ENCODE data around the gene RENBP.

DNA sequence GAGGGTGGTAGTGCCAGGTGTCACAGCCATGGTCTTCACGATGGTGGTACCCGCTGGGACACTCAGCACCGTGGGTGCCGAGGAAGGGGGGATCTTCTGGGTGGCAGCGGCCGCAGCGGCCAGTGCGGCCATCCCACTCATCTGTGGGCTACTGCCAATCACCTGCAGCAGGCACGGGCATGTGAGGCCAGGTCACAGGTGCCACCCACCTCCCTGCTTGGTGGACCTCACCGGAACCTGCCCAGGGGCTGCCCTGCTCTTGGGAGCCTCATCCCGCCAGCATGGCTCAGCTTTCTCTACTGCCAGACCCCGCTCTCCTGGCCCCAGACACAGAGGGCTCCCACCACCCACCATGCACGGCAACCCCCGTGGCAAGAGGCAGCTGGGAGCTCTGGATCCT lies 14.2 kb upstream of the RENBP start:
- TF ChIP-seq, protein P1, sequence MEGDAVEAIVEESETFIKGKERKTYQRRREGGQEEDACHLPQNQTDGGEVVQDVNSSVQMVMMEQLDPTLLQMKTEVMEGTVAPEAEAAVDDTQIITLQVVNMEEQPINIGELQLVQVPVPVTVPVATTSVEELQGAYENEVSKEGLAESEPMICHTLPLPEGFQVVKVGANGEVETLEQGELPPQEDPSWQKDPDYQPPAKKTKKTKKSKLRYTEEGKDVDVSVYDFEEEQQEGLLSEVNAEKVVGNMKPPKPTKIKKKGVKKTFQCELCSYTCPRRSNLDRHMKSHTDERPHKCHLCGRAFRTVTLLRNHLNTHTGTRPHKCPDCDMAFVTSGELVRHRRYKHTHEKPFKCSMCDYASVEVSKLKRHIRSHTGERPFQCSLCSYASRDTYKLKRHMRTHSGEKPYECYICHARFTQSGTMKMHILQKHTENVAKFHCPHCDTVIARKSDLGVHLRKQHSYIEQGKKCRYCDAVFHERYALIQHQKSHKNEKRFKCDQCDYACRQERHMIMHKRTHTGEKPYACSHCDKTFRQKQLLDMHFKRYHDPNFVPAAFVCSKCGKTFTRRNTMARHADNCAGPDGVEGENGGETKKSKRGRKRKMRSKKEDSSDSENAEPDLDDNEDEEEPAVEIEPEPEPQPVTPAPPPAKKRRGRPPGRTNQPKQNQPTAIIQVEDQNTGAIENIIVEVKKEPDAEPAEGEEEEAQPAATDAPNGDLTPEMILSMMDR (IDR thresholded peaks at IDR 0.05), result no peak
- TF ChIP-seq POLR2A (IDR thresholded peaks at IDR 0.05), result no peak
